Raji (cell line): Measurements from ENCODE around the gene ZNF543.
A peak's percentile ranks its signal among the peaks of the same experiment; 100 is the strongest.

Source experiments
- POLR2A ChIP-seq: IDR thresholded peaks from 2 replicates; pipeline ENCODE4 v1.6.1; 2011; ENCODE audit warnings: low read depth, low read length, control low read depth; ENCODE audit not compliant: insufficient read depth

ZNF543 gene

DNA sequence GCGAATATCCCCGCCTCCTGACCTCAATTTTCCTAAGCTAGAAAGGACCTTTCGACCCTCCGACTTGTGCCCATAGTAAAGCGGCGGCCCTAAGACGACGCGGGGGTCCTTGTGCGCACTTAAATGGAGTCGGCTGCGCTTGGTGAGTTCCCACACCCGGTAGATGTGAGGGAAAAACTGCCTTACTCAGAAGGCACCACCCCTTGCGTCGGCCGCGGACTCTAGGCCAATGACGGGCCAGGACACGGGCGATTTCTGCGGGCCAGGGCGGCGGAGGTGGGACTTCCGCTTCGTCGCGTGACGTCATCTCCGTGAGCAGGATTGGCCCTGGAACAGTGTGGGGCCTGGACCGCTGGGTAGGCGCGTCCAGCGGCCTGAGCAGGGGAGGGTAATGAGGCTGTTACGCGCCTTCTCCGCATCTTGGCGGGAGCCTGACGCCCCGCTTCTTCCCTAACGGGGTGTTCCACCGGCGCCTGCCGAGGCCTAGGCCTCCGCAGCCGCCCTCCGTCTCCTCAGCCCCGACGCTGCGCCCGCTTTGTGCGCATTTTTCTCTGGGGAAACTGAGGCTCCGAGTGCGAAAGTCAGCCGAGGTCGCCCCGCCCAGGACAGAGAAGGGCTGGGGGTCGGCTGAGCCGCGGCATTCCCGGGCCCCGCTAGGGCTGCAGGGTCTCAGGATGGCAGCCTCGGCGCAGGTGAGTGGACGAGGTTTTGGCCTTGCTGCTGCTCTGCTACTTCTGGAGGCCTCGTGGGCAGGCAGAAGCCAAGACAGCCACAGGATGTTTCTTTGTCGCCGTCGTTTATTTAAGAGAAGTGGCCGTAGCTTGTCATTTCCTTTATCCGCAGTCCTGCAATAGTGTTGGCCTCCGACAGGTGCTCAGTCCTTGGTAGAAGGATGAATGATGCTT lies at the start of gene ZNF543:
ZNF543 (plus strand) TSS at position 293 of the 905 bp plus-strand sequence; CDS start at position 675, 382 bp downstream.
- TF ChIP-seq POLR2A = peak; percentile 77

- no peak for TF ChIP-seq POLR2A
Measured at GRCh38 chr19:57271280-57271679, 49.0 kb upstream of the ZNF543 start.

DNA sequence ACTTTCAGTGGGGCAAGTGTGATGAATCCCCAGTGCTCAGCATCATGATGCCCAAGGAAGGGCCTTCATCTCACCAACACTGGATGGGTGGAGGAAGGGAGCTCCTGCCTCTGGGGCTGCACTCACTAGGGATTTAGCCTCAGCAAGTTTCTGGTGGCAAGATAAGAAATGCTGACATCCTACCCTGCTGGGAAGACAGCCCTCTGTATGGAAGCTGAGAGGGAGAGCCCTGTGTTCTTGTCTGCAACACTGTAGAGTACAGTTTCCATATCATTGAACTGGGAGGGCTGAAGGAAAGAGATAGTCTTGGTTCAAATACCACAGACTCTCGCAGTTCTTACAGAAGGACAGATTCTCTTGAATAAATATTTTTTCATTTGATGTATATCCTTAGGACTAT lies 47.3 kb upstream of the ZNF543 start:
- no peak for TF ChIP-seq POLR2A

DNA sequence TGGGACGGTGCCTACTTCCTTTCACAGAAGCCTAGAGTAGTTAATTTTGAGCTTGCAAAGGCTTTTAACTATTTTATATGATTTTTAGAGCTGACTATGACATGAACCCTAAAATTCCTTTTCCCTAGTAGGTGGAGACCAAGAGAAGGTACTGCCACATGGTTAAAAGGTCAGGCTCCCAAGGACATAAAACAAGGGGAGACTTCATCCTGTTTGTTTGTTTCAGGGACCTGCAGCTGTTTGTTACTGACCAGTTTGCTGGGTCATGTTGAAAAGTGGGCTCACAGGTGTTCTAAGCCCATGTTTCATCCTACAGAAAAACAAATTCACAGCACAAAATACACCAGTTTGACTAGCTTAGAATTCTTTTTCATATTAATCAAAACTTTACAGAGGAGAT lies 43.8 kb upstream of the ZNF543 start:
- TF ChIP-seq POLR2A = no peak

GRCh38 chr19:57279418-57280164 lies 40.7 kb upstream of the ZNF543 start:
- peak; percentile 75 for TF ChIP-seq POLR2A

- TF ChIP-seq POLR2A = peak; percentile 62
Measured at GRCh38 chr19:57280165-57280961, 39.9 kb upstream of the ZNF543 start, which contains the start of gene ZNF460. Gene ZNF460, plus strand, starts transcription at chr19:57280485. Its CDS starts 322 bp downstream, at chr19:57280807.

DNA sequence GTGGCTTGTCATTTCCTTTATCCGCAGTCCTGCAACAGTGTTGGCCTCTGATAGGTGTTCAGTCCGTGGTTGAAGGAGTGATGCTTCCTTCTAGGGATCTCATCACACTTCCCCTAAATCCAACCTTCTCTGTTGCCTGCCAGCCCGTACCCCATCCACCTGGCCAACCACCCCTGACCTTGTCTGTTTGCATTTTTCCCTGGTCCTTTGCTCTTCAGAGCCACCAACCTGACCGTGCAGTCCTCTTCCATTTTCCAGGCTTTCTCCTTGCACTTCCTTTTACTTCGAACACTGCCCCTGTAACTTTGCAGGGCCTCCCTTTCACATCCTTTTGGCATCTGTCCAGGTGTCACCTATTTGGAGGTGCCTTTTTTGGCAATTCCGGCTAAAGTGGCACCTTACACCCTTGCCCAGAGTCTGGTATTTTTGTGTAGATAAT lies 39.3 kb upstream of the ZNF543 start:
- TF ChIP-seq POLR2A = no peak

DNA sequence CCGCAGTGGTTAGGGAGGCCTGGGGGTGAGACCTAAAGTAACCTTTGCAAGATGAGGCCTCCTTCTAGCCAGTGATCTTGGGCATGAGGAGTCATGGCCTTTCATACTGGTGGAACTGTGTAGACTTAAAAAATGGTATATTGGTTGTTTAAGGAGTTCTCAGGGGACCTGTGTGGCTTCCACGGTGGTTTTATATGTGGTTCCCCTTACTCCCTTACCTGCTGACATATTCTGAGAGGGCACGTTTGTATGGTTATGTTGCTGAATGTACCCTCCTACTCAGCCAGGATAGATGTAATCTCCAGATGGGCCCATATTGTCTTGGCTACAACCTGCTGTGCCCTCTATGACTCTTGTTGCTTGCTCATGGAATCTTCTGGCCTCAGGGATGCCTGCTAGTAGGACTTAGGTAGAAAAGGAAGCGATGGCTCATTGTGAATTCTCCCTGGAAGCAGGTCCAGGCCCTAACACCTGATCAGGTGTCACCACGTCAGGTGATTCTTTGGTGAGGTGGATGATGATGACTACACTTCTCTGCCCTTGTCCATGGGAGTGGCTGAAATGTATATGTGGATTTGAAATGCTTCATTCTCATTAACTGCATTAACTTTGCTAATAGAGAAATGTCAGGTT lies 38.1 kb upstream of the ZNF543 start:
- TF ChIP-seq POLR2A = no peak

- TF ChIP-seq POLR2A = no peak
Measured at GRCh38 chr19:57288373-57288772, 31.9 kb upstream of the ZNF543 start.

GRCh38 chr19:57290970-57291369 lies 29.3 kb upstream of the ZNF543 start:
- TF ChIP-seq POLR2A = no peak

- TF ChIP-seq POLR2A = no peak
Measured at GRCh38 chr19:57292547-57292946, 27.7 kb upstream of the ZNF543 start.

- no peak for TF ChIP-seq POLR2A
Measured at GRCh38 chr19:57293719-57294118, 26.6 kb upstream of the ZNF543 start.

GRCh38 chr19:57302020-57302465 lies 18.2 kb upstream of the ZNF543 start:
- TF ChIP-seq POLR2A = no peak

DNA sequence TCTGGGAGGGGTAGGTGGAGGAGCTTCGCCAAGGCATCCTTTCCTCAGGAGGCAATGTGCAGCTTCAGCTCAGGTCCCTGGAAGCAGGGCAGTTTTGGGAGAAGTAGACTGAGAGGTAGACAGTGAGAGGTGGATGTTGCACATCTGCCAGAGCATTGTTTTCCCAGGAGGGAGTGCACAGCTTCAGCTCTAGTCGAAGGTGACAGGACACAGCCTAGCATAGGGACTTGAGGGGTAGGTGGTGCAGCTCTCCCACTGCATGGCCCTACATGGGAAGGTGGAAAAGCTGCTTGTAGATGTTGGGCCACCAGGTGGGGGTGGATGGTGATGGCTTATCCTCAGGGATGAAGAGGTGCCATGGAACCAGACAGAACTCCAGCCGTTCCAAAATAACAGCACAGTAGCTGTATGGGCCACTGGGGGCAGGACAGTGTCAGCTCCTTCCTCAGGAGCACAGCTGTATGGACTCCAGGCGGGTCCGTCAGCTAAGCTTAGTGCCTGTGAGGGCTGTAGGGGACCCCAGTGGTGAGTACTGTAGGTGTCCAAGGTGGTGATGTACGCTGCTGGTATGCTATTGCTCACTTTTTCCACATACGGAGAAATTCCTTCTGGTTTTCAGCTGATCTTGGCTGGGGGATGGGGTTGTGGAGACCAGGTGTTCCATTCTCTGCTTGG lies 17.4 kb upstream of the ZNF543 start:
- no peak for TF ChIP-seq POLR2A
